ENCODE measurements around the gene TPI1.
"Not testable (repeated sequence)": the region's sequence is repeated elsewhere in the genome, so short reads cannot be mapped to it uniquely, and the experiment has no call there.

Gene TPI1

DNA sequence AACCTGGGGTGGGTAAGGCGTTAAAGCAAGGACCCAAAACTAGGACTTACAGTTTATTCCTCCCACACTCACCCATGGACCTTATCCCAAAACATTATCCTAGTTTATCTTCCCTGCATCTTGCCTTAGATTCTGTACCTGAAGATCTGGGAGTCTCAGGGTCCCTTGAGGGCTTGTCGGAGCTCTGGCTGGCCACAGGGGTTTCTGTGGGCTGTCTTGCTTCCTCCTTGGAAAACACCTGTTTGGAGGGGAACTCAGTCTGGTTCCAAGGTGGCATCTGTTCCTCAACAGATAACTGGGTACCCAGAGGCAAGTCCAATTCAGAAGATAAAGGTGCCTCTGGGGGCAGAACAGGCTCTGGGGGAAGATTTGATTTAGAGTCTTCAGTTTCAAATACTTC, 17.9 kb upstream of the TPI1 start:
- FAIRE-seq: no peak

- FAIRE-seq: no peak
Measured at GRCh38 chr12:6849976-6850560, 17.3 kb upstream of the TPI1 start.

GRCh38 chr12:6850796-6851152, 16.6 kb upstream of the TPI1 start:
- FAIRE-seq: no peak

- peak; percentile 31 for FAIRE-seq
Measured at GRCh38 chr12:6851153-6851920, 16.0 kb upstream of the TPI1 start, which contains the start of gene CDCA3. Gene CDCA3 (minus strand): TSS chr12:6851286. CDS start chr12:6850952, 334 bp downstream.

- FAIRE-seq: peak; percentile 83
Measured at GRCh38 chr12:6851921-6852650, 15.2 kb upstream of the TPI1 start, which contains the start of gene USP5. Gene USP5 (plus strand): TSS chr12:6852150. CDS start chr12:6852180, 30 bp downstream.

DNA sequence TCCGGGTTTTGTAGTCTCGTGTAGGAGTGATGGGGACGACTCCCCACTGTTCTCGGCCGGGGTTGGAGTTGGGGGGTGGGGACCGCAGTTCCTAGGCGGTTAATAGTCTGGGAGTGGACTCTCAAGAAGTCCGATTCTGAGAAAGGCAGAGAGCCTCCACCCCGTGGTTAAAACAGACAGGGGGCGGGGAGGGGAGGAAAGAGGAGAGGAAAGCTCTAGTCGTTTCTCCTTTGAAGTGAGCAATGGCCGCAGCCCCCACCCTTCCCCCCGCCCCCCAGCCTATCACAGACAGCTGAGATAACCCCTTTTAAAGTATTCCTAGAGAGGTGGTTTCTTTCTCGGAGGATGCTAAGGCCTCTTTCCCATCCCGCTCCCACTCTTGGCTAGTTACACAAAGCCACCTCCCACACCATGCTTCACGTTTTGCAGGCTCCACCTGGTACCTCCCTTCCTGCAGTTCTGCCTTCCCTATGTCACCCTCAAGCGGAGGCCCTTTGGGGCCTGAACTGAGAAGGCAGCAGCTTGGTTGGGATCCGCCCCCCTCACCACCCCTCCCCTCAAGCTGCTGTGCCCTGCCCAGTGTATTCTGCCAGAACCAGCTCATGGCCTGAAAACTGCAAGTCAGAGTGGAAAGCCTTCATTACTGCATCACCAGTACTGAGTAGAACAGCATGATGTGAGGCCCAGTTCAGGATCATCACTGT, 14.5 kb upstream of the TPI1 start:
- no peak for FAIRE-seq

GRCh38 chr12:6853626-6854025, 13.7 kb upstream of the TPI1 start:
- FAIRE-seq: no peak

DNA sequence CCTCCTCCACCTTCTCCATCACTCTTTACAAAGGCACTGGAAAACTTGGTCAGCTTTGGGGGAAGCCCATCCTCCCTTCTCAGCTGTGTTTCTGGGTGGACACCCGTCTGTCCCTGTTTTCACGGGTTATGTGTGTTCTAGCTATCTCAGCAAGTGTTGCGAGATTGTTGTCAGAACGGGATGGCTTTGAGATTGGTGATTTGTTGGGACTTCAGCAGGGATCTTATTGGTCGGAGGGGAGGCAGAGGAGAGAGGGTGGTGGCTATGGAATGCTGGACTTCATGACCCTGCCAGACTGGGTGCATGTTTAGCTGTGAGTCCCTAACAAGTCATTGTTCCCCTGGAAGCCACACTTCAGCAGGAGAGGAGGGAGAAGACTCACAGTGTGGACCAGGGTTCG, 13.3 kb upstream of the TPI1 start:
- no peak for FAIRE-seq

DNA sequence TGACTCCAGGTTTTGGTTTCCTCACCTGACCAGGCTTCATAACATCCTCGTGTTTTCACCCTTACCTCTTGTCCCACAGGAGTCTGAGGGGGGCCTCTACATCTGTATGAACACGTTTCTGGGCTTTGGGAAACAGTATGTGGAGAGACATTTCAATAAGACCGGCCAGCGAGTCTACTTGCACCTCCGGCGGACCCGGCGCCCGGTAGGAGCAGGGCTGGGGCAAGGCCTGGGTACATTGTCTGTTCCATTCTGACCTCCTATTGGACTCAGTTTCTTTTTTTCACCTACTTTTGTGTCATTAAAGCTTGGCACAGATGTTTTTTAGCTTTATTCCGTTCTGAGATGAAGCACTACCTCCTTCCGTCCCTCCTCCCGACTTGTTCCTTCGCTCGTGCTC, 12.0 kb upstream of the TPI1 start:
- no peak for FAIRE-seq

DNA sequence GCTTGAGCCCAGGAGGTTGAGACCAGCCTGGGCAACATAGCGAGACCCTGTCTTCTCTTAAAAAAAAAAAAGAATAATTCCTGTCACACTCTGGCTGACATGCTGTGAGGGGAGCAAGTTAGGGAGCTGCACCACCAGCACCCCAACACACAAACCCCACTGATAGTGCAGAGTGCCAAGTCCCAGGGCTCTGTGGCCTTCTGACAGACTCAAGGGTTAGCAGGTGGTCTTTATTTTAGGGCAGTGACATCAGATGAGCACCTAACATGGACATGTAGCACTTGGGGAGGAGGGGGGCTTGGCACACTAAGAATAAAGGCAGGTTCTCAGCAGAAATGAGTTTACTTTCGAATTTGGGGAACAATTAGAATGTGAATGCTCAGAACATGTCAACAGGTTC, 8.5 kb upstream of the TPI1 start:
- FAIRE-seq: no peak

- no peak for FAIRE-seq
Measured at GRCh38 chr12:6860116-6860515, 7.2 kb upstream of the TPI1 start.

DNA sequence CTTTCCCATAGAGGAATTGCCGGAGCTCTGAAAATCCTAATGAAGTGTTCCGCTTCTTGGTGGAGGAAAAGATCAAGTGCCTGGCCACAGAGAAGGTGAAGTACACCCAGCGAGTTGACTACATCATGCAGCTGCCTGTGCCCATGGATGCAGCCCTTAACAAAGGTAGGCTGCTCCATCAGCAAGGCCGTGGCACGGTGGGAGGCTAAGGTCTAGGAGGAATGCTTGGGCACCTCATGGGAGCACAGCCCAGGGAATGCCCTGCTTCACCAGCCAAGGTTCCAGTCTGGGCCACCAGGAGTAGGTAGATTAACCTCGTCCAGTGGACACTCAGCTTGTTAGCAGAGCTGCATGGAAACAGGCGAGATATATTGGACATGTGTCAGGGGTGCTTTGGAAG, 6.4 kb upstream of the TPI1 start:
- FAIRE-seq: no peak

DNA sequence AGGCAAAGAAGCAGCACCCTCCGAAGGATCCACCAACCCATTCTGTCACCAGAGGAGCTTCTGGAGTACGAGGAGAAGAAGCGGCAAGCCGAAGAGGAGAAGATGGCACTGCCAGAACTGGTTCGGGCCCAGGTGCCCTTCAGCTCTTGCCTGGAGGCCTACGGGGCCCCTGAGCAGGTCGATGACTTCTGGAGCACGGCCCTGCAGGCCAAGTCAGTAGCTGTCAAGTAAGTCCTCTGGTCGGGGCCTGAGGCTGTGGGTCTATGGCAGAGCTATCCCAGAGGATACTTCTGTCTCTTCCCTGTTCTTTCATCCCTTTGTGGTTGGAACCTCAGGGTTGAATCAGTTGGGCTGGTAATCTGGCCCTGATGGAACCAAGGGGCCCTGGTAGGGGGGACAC, 5.9 kb upstream of the TPI1 start:
- FAIRE-seq: no peak

DNA sequence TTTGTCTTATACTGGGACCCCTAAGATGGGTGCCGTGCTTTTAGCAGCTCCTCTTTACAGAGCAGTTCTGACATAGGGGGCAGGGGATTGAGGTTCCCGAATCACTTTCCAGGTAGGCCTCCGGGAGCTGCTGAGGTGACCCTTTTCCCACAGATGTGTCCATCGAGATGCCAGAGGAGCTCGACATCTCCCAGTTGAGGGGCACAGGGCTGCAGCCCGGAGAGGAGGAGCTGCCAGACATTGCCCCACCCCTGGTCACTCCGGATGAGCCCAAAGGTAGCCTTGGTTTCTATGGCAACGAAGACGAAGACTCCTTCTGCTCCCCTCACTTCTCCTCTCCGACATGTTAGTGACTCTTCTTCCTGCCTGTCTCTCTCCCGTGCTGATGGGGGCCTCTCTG, 4.3 kb upstream of the TPI1 start:
- no peak for FAIRE-seq

DNA sequence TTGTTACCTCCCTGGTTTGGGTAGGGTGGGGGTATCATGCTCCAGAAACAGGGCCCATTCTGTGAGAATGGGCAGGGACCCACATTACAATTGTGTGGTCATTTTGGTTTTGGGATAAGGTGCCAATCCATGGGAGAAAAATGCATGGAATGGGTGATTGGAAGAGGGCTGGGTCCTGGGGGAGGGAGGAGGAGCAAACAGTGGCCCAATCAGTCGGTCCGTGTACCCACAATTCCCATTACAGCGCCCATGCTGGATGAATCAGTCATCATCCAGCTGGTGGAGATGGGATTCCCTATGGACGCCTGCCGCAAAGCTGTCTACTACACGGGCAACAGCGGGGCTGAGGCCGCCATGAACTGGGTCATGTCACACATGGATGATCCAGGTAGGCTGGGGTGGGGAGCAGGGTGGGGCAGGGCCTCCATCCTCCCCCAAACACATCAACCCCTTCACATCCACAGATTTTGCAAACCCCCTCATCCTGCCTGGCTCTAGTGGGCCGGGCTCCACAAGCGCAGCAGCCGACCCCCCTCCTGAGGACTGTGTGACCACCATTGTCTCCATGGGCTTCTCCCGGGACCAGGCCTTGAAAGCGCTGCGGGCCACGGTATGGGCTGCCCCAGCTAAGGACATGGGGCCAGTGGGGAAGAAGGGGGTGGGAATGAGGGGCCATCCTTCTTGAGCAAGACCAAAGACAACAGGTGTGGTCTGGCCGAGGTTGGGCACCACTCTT, 3.6 kb upstream of the TPI1 start:
- no peak for FAIRE-seq

- not testable (repeated sequence) for FAIRE-seq
Measured at GRCh38 chr12:6865307-6865706, 2.0 kb upstream of the TPI1 start.

DNA sequence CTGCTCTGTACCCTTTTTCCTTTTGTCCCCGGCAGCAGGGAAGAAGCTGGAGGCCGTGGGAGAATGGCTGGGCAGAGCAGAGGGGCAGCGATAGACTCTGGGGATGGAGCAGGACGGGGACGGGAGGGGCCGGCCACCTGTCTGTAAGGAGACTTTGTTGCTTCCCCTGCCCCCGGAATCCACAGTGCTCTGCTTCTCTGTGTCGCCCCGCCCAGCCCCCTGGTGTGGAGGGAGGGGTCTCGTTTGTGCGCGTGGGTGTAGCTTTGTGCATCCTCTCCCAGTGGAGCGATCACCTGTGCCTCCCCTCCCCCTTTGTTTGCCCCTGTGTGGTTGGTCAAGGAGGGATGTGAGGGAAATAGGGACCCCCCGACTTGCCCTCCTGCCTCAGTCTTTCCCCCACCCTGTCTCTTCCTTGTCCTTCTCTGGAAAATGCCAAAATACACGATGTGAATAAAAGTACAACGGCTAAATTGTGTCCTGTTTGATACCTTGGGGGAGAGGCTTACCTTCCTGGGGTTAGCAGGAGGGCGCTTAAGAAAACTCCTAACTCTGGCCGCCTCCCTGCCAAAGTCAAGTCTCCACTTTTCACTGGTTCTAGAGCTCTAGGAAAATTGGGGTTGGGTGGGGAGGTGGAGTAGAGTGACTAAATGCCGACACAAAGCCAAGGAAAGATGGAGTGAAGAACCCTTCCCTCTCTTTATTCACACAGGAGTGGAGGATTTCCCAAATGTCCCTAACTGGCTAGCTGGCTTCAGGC, 990 bp upstream of the TPI1 start:
- no peak for FAIRE-seq

GRCh38 chr12:6866920-6867412, 365 bp upstream of the TPI1 start:
- FAIRE-seq: no peak

DNA sequence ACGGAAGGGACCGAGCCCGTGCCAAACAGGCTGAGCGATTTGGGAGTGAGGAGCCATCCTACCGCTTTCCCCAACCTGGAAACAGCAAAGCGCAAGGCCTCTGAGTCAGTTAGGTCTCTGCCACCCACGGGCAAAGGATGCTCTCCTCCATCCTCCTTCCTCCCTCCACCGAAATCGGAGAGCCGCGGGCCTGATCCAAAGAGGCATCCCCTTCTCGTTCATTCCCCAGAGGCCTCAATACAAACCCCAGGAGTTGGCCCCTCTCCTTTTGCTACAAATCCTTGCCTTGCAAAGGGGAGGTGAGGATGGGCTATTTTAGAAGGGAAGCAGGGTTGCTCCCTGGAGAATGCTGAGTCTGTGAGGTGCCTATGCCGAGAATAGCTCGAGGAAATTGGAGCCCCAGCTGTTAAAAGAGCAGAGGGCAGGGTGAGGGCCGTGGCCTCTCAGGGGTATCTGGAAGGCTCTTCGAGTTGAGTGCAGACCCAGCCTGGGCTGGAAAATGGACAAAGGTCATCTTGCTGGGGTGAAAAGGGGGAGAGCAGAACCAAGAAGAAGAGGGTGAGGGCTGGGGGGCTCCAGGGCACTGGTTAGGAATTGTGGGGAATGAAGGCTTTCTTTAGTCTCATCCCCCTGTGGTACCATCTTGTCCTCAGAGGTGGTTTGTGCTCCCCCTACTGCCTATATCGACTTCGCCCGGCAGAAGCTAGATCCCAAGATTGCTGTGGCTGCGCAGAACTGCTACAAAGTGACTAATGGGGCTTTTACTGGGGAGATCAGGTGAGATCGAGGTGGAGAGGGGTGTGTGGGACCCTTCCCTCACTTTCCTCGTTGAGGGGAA, 1.1 kb downstream of the TPI1 start:
- FAIRE-seq: no peak

Measured in colon (tissue), 2 donors.